Stimulated activated CD4-positive, alpha-beta T cell treated with anti-CD3 and anti-CD28 coated beads, Interleukin-2, amount 100 ng/mL, for 24 hours (primary cell): ENCODE data around the gene TERT.

Experiments used
- DNase-seq, 2 donors: peaks; one replicate each; pipeline ENCODE4 v3.0.0-alpha.2; 2020

Gene TERT

GRCh38 chr5:1255081-1255561, 39.7 kb downstream of the TERT start:
- DNase-seq = peak; percentile 36

GRCh38 chr5:1254196-1254595, 40.7 kb downstream of the TERT start:
- DNase-seq = no peak

- no peak for DNase-seq
Measured at GRCh38 chr5:1253456-1254105, 41.3 kb downstream of the TERT start.

- no peak for DNase-seq
Measured at GRCh38 chr5:1252681-1253080, 42.2 kb downstream of the TERT start.

- no peak for DNase-seq
Measured at GRCh38 chr5:1251678-1252580, 42.9 kb downstream of the TERT start.

GRCh38 chr5:1249366-1250280, 45.2 kb downstream of the TERT start:
- DNase-seq = no peak

GRCh38 chr5:1247811-1248210, 47.1 kb downstream of the TERT start:
- no peak for DNase-seq

- DNase-seq = peak in 1 of 2 donors; percentile 35
Measured at GRCh38 chr5:1246711-1247431, 48.0 kb downstream of the TERT start.

- no peak for DNase-seq
Measured at GRCh38 chr5:1245905-1246576, 48.8 kb downstream of the TERT start.

GRCh38 chr5:1244976-1245375, 49.9 kb downstream of the TERT start:
- no peak for DNase-seq

- DNase-seq = no peak
Measured at GRCh38 chr5:1244255-1244654, 50.6 kb downstream of the TERT start.

- no peak for DNase-seq
Measured at GRCh38 chr5:1243487-1244130, 51.3 kb downstream of the TERT start.

GRCh38 chr5:1242733-1243486, 52.0 kb downstream of the TERT start:
- no peak for DNase-seq

- DNase-seq = no peak
Measured at GRCh38 chr5:1241509-1242080, 53.3 kb downstream of the TERT start.

- DNase-seq = no peak
Measured at GRCh38 chr5:1240496-1241260, 54.2 kb downstream of the TERT start.

GRCh38 chr5:1239505-1240251, 55.2 kb downstream of the TERT start:
- DNase-seq = no peak

- DNase-seq = no peak
Measured at GRCh38 chr5:1235838-1236237, 59.0 kb downstream of the TERT start.

- DNase-seq = no peak
Measured at GRCh38 chr5:1235379-1235778, 59.5 kb downstream of the TERT start.

- DNase-seq = no peak
Measured at GRCh38 chr5:1232780-1233179, 62.1 kb downstream of the TERT start.
